Muscle layer of colon (tissue), 2 donors: ENCODE data around the gene ZNF491.
"Not testable (repeated sequence)": the region's sequence is repeated elsewhere in the genome, so short reads cannot be mapped to it uniquely, and the experiment has no call there.

Experiments
- H3K27ac ChIP-seq: one replicate; pipeline ENCODE4 v1.7.0; 2013; ENCODE audit warnings: low read depth, mild to moderate bottlenecking, low read length, moderate library complexity
- H3K27me3 ChIP-seq, 2 donors: one replicate each; pipeline ENCODE4 v1.7.0; 2013; ENCODE audit warnings: low read length in 2 of 2, mild to moderate bottlenecking in 2 of 2; ENCODE audit not compliant: insufficient read depth in 2 of 2, control insufficient read depth in 1 of 2
- H3K36me3 ChIP-seq: one replicate; pipeline ENCODE4 v1.7.0; 2013; ENCODE audit warnings: mild to moderate bottlenecking, low read length; ENCODE audit not compliant: insufficient read depth
- H3K4me1 ChIP-seq: one replicate; pipeline ENCODE4 v1.7.0; 2013; ENCODE audit warnings: mild to moderate bottlenecking, low read length; ENCODE audit not compliant: insufficient read depth
- H3K4me3 ChIP-seq, 2 donors: one replicate each; pipeline ENCODE4 v1.7.0; 2013; ENCODE audit warnings: low read length in 2 of 2, low read depth in 1 of 2, mild to moderate bottlenecking in 1 of 2, moderate library complexity in 1 of 2
- H3K9ac ChIP-seq: one replicate; pipeline ENCODE4 v1.7.0; 2013; ENCODE audit warnings: low read length
- H3K9me3 ChIP-seq: one replicate; pipeline ENCODE4 v1.7.0; 2013; ENCODE audit warnings: mild to moderate bottlenecking, low read length
- donor health status: abdominal sarcoma.
- donor health status: Adenocarcinoma of cecum.

Gene ZNF491

DNA sequence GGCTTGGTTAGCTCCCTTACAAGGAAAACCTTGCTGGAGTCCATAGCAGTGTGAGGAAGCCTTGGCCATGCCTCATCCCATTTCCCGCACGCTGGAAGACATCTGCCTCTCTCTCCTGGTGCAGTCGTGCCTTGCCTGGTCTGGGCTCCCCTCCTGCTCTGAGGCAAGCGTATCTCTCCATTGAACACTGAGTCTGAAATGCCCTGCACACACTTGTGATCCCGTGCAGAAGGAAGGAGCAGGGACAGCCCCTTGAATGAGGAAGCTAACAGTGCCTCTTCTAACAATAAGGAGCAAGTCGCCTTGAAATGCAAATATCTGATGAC, 15.3 kb downstream of the ZNF491 start:
- Histone ChIP-seq H3K27me3 (no peaks in the 10 kb centered on the region), H3K4me3 (peak overlapping the region; percentile 78 to 88), H3K9ac (peak overlapping the region; percentile 71)

DNA sequence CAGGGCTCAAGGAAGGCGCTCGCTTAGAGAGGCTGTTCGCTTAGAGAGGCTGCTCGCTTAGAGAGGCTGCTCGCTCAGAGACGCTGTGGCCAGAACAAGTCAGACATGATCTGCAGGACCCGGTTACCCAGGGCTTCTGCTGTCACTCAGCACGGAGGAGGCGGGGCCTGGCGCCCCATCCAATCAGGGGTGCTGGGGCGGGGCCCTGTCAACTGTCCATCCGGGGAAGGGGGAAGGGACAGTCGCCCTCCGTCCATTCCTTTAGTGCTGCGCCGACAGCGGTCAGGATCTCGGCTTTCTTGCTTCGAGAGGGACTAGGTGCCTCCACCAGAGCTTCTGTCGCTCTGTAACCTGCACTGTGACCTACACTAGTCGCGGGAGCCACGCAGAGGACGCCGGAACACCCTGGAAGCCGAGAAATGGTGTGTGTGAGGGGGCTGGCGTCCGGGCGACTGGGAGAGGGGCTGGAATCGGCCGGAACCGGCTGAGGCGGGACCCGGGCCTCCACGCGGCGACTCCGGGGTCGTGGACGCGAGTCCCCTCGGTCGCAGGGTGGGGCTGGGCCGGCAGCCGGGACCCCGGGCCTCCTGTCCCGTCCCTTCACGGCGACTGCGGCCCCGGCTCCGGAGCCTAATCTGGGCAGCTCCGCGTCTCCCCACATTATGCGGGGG, 15.8 kb downstream of the ZNF491 start, which contains the start of gene ZNF440:
ZNF440 (plus strand) TSS at position 245 of the 671 bp plus-strand sequence; CDS start at position 420, 175 bp downstream.
- Histone ChIP-seq H3K36me3 (no peaks in the 10 kb centered on the region), H3K27me3 (no peaks in the 10 kb centered on the region), H3K9me3 (no peaks in the 10 kb centered on the region), H3K27ac (peak within 1 kb of the TSS; percentile 91), H3K9ac (peak within 1 kb of the TSS; percentile 71), H3K4me1 (peaks cover 7% of the 10 kb centered on the region), H3K4me3 (peak within 1 kb of the TSS; percentile 78 to 88)

More for the DNA sequence above, 15.3 kb downstream of the ZNF491 start:
- Histone ChIP-seq H3K36me3 (no peaks in the 10 kb centered on the region), H3K27ac (peak overlapping the region; percentile 91), H3K9me3 (no peaks in the 10 kb centered on the region), H3K4me1 (peaks cover 7% of the 10 kb centered on the region)

DNA sequence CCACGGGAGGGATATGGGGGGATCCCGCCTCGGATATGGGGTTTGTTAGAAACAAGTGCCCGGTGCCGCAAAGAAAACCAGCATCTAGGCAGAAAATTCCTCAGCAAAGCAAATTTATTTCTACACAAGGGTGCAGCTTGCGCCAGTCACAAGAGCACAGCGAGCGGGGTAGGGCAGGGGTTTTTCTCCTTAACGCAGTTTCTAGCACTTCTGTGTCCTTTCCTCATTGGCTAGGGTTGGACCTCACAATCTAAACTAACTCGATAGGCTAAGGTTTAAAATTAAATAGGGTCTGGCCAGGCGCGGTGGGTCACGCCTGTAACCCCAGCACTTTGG, 16.3 kb downstream of the ZNF491 start:
- Histone ChIP-seq H3K4me1 (peaks cover 7% of the 10 kb centered on the region), H3K27me3 (no peaks in the 10 kb centered on the region), H3K27ac (peak overlapping the region; percentile 91), H3K9me3 (no peaks in the 10 kb centered on the region), H3K36me3 (no peaks in the 10 kb centered on the region), H3K4me3 (peak overlapping the region; percentile 78 to 88), H3K9ac (peak overlapping the region; percentile 71)

GRCh38 chr19:11821474-11822109, 23.3 kb downstream of the ZNF491 start:
- Histone ChIP-seq H3K9me3 (no peaks in the 10 kb centered on the region), H3K4me1 (no peaks in the 10 kb centered on the region), H3K36me3 (peaks cover 9% of the 10 kb centered on the region), H3K27me3 (no peaks in the 10 kb centered on the region), H3K9ac (no peak overlapping the region), H3K4me3 (no peak overlapping the region), H3K27ac (no peak overlapping the region)

DNA sequence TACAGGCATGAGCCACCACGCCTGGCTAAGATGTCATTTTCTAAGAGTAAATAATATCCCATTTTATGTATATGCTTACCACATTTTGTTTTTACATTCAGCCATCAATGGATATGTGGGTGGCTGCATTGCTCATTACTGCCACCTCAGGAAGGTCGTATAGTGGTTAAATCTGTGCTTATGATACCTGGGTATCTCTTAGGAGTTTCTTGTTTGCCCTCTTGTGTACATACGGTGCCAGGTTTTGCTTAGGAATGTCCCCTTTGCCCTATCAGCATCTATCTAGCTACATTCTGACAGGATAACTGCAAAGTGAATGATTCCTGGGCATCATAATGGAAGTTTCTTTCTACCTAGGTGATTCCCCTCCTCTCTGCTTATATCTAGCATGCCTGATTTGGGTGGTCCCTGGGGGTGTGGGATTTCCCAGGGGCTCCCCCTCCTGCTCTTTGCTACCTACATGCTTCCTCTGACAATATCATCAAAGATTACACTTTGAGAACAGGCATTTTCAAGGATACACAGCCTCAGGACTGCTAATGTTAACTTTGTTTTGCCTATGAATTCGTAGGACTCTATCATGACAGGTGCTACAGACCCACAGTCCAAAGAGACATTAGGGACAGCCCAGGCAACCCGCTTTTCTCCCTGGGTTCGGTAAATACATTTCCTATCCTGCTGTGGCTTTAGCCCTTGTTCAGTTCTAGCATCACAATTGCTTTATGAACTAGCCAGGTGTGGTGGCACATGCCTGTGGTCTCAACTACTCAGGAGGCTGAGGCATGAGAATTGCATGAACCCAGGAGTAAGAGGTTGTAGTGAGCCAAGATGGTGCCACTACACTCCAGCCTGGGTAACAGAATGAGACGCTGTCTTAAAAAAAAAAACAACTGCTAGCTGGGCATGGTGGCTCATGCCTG, 30.9 kb downstream of the ZNF491 start:
- H3K4me1 ChIP-seq, H3K27ac ChIP-seq, H3K9ac ChIP-seq, H3K4me3 ChIP-seq, H3K27me3 ChIP-seq: not testable (repeated sequence)
- Histone ChIP-seq H3K36me3 (peaks cover 20% of the 10 kb centered on the region), H3K9me3 (peaks cover 21% of the 10 kb centered on the region)

GRCh38 chr19:11832253-11832912, 34.1 kb downstream of the ZNF491 start:
- Histone ChIP-seq H3K9me3 (peaks cover 21% of the 10 kb centered on the region), H3K36me3 (peaks cover 20% of the 10 kb centered on the region), H3K4me3 (peak overlapping the region in 1 of 2 donors; percentile 2), H3K4me1 (no peaks in the 10 kb centered on the region), H3K9ac (no peak overlapping the region), H3K27ac (no peak overlapping the region), H3K27me3 (no peaks in the 10 kb centered on the region)

- Histone ChIP-seq H3K4me3 (no peak overlapping the region), H3K4me1 (no peaks in the 10 kb centered on the region), H3K9me3 (peaks cover 21% of the 10 kb centered on the region)
Measured at GRCh38 chr19:11833541-11833940, 35.2 kb downstream of the ZNF491 start.

GRCh38 chr19:11835626-11836066, 37.3 kb downstream of the ZNF491 start:
- peaks cover 21% of the 10 kb centered on the region for H3K9me3 ChIP-seq
- not testable (repeated sequence) for H3K27ac ChIP-seq

More at GRCh38 chr19:11833541-11833940, 35.2 kb downstream of the ZNF491 start:
- Histone ChIP-seq H3K27ac (no peak overlapping the region), H3K36me3 (peaks cover 20% of the 10 kb centered on the region), H3K27me3 (no peaks in the 10 kb centered on the region), H3K9ac (no peak overlapping the region)

GRCh38 chr19:11843722-11844121, 45.4 kb downstream of the ZNF491 start:
- Histone ChIP-seq H3K9ac (no peak overlapping the region), H3K27me3 (no peaks in the 10 kb centered on the region), H3K4me1 (peaks cover 4% of the 10 kb centered on the region), H3K4me3 (no peak overlapping the region), H3K36me3 (no peaks in the 10 kb centered on the region), H3K27ac (no peak overlapping the region), H3K9me3 (no peaks in the 10 kb centered on the region)

More at GRCh38 chr19:11835626-11836066, 37.3 kb downstream of the ZNF491 start:
- H3K4me3 ChIP-seq, H3K27me3 ChIP-seq, H3K9ac ChIP-seq, H3K4me1 ChIP-seq: not testable (repeated sequence)
- H3K36me3 ChIP-seq: peaks cover 20% of the 10 kb centered on the region

GRCh38 chr19:11847615-11848014, 49.3 kb downstream of the ZNF491 start:
- not testable (repeated sequence) for H3K27me3 ChIP-seq, H3K4me1 ChIP-seq, H3K9ac ChIP-seq, H3K27ac ChIP-seq, H3K36me3 ChIP-seq, H3K4me3 ChIP-seq, H3K9me3 ChIP-seq

DNA sequence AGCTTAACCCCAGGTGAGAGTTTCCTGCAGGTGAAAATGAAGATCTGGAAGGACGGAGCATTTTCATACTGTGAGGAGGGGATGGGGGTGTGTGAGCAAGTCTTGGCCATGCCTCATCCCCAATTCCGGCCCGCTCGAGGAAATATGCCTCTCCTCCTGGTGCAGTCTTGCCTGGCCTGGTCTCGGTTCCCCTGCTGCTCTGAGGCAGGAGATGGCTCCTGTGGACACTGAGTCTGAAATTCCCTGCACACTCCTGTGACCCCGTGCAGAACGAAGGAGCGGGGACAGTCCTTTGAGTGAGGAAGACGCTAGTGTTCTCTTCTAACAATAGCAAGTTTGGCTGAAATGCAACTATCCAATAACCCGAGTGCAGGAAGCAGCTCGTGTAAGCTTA, 49.9 kb downstream of the ZNF491 start:
- Histone ChIP-seq H3K9ac (no peak overlapping the region), H3K36me3 (no peaks in the 10 kb centered on the region), H3K27ac (no peak overlapping the region), H3K9me3 (no peaks in the 10 kb centered on the region), H3K4me1 (peaks cover 7% of the 10 kb centered on the region), H3K27me3 (no peaks in the 10 kb centered on the region), H3K4me3 (peak overlapping the region; percentile 44 to 81)
